Adrenal gland (tissue), 12 donors: ENCODE results near the gene PTK6. TPM values are rescaled to one million over a fixed set of nuclear protein-coding genes. Genes with fewer than 3 reads are reported as not detected.
"Not testable (repeated sequence)": the region's sequence is repeated elsewhere in the genome, so short reads cannot be mapped to it uniquely, and the experiment has no call there.

ENCODE experiments used
- DNase-seq, 7 donors: peaks; one replicate each; pipeline ENCODE4 v3.0.0-alpha.2; 2019 to 2020
- H3K27ac ChIP-seq, 5 donors: fragments of 200-600 bp; sonication (generic) in 4 of 5; 1 replicate in 3 of 5; 2 replicates in 2 of 5; pipeline versions ENCODE4 v1.5.1 to v1.8.0; 2016 to 2020; ENCODE audit warnings: mild to moderate bottlenecking in 1 of 5
- H3K27me3 ChIP-seq: fragments of 200-600 bp; 2 replicates; pipeline ENCODE4 v1.8.0; 2021
- H3K36me3 ChIP-seq, 2 donors: fragments of 200-600 bp; replicated peaks in 1 of 2; 1 replicate in 1 of 2; 2 replicates in 1 of 2; pipeline versions ENCODE4 v1.5.1 to v1.8.0; 2018 to 2022
- H3K4me1 ChIP-seq, 2 donors: fragments of 200-600 bp; replicated peaks in 1 of 2; 1 replicate in 1 of 2; 2 replicates in 1 of 2; pipeline versions ENCODE4 v1.5.1 to v1.8.0; 2018 to 2021
- H3K4me3 ChIP-seq, 4 donors: fragments of 200-600 bp; sonication (generic) in 3 of 4; one replicate each; pipeline ENCODE4 v1.5.1; 2016 to 2018
- H3K9me3 ChIP-seq, 3 donors: fragments of 200-600 bp; sonication (generic) in 1 of 3; replicated peaks in 1 of 3; 1 replicate in 2 of 3; 2 replicates in 1 of 3; pipeline versions ENCODE4 v1.5.1 to v1.8.0; 2016 to 2021
- CTCF ChIP-seq, 6 experiments: fragments of 450-650 bp in 4 of 6; fragments of 200-600 bp in 2 of 6; sonication (generic) in 1 of 6; IDR thresholded peaks; 1 replicate in 5 of 6; 2 replicates in 1 of 6; pipeline versions ENCODE4 v1.5.1 to v1.8.0; 2016 to 2021; ENCODE audit warnings: antibody characterized with exemption in 6 of 6, mild to moderate bottlenecking in 2 of 6, moderate library complexity in 1 of 6
- POLR2A ChIP-seq, 2 donors: fragments of 450-650 bp; IDR thresholded peaks; one replicate each; pipeline ENCODE4 v1.6.1; 2017; ENCODE audit warnings: antibody characterized with exemption in 2 of 2, mild to moderate bottlenecking in 2 of 2, moderate library complexity in 1 of 2
- WGBS, 4 donors: extraction: QIAGEN DNeasy Blood & Tissue Kit in 2 of 4; methylation state at CpG; one replicate each; pipeline versions ENCODE4 v1.1.5 to v1.1.7; 2013 to 2017; 5-methylcytosine and 5-hydroxymethylcytosine counted together
- intact Hi-C, 2 donors: fragments of 100-400 bp; cut with DNase I; formaldehyde crosslinking; loops; one replicate each; pipeline versions ENCODE4 v1.14.1 to v1.15.0; 2022 to 2023
- polyA plus RNA-seq, 3 donors: library from polyadenylated mRNA; stranded (reverse); fragments of 200-250 nt in 2 of 3; fragments of 350-450 nt in 1 of 3; fragmentation: Illumina TruSeq in 1 of 3; extraction: RNeasy Lipid Tissue Mini Kit (QIAGEN cat#74804) in 1 of 3; gene quantifications; one replicate each; pipeline ENCODE4 v1.2.3, GENCODE V29; 2013 to 2014
- total RNA-seq, 9 donors: library from RNA; depleted of rRNA in 4 of 9; stranded (reverse); fragments of >200 nt in 4 of 9; fragments of 120-200 nt in 1 of 9; fragmentation: NEBNext Ultra II Directional in 1 of 9; extraction: Animal tissue kit (Norgen Biotek cat#: 25700) in 1 of 9; gene quantifications; one replicate each; pipeline versions ENCODE4 v1.1.0 to v1.2.4, GENCODE V29; 2013 to 2023
- donor health status: healthy with polysubstance abuse.
- donor health status: Bipolar disorder and iron deficiency.
- donor health status: DM: yes; HTN: yes; CAD: no.
- donor health status: DM: no; HTN: no; CAD: no.
- donor health status: DM: no; HTN: no; CAD: no.
- donor health status: DM: yes; HTN: yes; CAD: no.

Gene PTK6
- total and polyA plus RNA-seq, 12 donors, result 0.19 to 0.72 (median 0.36) TPM; not detected in 5

- peak in 1 of 6 experiments; percentile 12 for TF ChIP-seq CTCF (IDR thresholded peaks at IDR 0.05)
- TF ChIP-seq POLR2A (IDR thresholded peaks at IDR 0.05), result no peak
- peak overlapping the region in 3 of 4 donors; percentile 56 to 83 (median 74) for H3K4me3 ChIP-seq
- H3K36me3 ChIP-seq, result no peaks in the 10 kb centered on the region
- no peak for DNase-seq
- H3K27me3 ChIP-seq, result no peaks in the 10 kb centered on the region
- H3K9me3 ChIP-seq, result no peaks in the 10 kb centered on the region
- peaks cover 5 to 6% of the 10 kb centered on the region in 2 donors for H3K4me1 ChIP-seq
- intact Hi-C loops, result no loop called here
- peak overlapping the region in 1 of 5 donors; percentile 85 for H3K27ac ChIP-seq
- WGBS, 4 donors, result 72 to 100% (median 87%) methylated on average over 8 to 34 of the region's 34 CpGs
Observed at GRCh38 chr20:63572788-63573646, 35.8 kb upstream of the PTK6 start.

GRCh38 chr20:63572071-63572787, 35.1 kb upstream of the PTK6 start:
- intact Hi-C loops, result no loop called here
- Histone ChIP-seq H3K4me3 (no peak overlapping the region), H3K27me3 (no peaks in the 10 kb centered on the region), H3K36me3 (no peaks in the 10 kb centered on the region), H3K27ac (no peak overlapping the region), H3K9me3 (no peaks in the 10 kb centered on the region), H3K4me1 (peaks cover 5 to 6% of the 10 kb centered on the region in 2 donors)
- DNase-seq, result no peak
- no peak for TF ChIP-seq POLR2A (IDR thresholded peaks at IDR 0.05)
- no peak for TF ChIP-seq CTCF (IDR thresholded peaks at IDR 0.05)
- 74 to 90% (median 87%) methylated on average over 4 to 48 of the region's 48 CpGs for WGBS, 4 donors

GRCh38 chr20:63571087-63571478, 33.9 kb upstream of the PTK6 start:
- WGBS, 4 donors, result 57% methylated on average over 4 to 8 of the region's 11 CpGs; no CpG with 5 or more reads in 2 of the 4 donors
- H3K4me1 ChIP-seq, H3K27ac ChIP-seq, intact Hi-C loops, H3K36me3 ChIP-seq, H3K9me3 ChIP-seq, H3K4me3 ChIP-seq, DNase-seq, H3K27me3 ChIP-seq: not testable (repeated sequence)

GRCh38 chr20:63570281-63571086, 33.3 kb upstream of the PTK6 start:
- TF ChIP-seq POLR2A (IDR thresholded peaks at IDR 0.05) (no peak), CTCF (IDR thresholded peaks at IDR 0.05) (no peak)
- no peak for DNase-seq
- no peaks in the 10 kb centered on the region for H3K36me3 ChIP-seq
- no peak overlapping the region for H3K4me3 ChIP-seq
- H3K4me1 ChIP-seq, result peaks cover 5 to 6% of the 10 kb centered on the region in 2 donors
- 60 to 93% (median 88%) methylated on average over 1 to 28 of the region's 28 CpGs for WGBS, 4 donors
- intact Hi-C loops, result no loop called here
- no peaks in the 10 kb centered on the region for H3K9me3 ChIP-seq
- no peaks in the 10 kb centered on the region for H3K27me3 ChIP-seq
- no peak overlapping the region for H3K27ac ChIP-seq
